Lower lobe of right lung (tissue), 2 donors: ENCODE data around the gene BMAL1. TPM values are rescaled to one million over a fixed set of nuclear protein-coding genes. Genes with fewer than 3 reads are reported as not detected.

Source experiments
- ATAC-seq, 2 donors: fragments of 200-7000 bp; cut with Tn5 transposase; one replicate each; pipeline ENCODE4 v1.9.1; 2020 to 2022; ENCODE audit warnings: mild to moderate bottlenecking in 2 of 2, moderate library complexity in 2 of 2
- DNase-seq: peaks from one replicate; pipeline ENCODE4 v3.0.0-alpha.2; 2020
- H3K27ac ChIP-seq: fragments of 200-600 bp; one replicate; pipeline ENCODE4 v1.8.0; 2022
- H3K27me3 ChIP-seq: fragments of 200-600 bp; one replicate; pipeline ENCODE4 v1.8.0; 2022; ENCODE audit warnings: low read depth
- H3K36me3 ChIP-seq: fragments of 200-600 bp; one replicate; pipeline ENCODE4 v1.8.0; 2022; ENCODE audit warnings: mild to moderate bottlenecking
- H3K4me1 ChIP-seq: fragments of 200-600 bp; one replicate; pipeline ENCODE4 v1.8.0; 2022
- H3K4me3 ChIP-seq: fragments of 200-600 bp; one replicate; pipeline ENCODE4 v1.8.0; 2022; ENCODE audit warnings: mild to moderate bottlenecking
- H3K9me3 ChIP-seq: fragments of 200-600 bp; one replicate; pipeline ENCODE4 v1.8.0; 2022
- CTCF ChIP-seq: fragments of 200-600 bp; IDR thresholded peaks from one replicate; pipeline ENCODE4 v1.8.0; 2022; ENCODE audit warnings: antibody characterized with exemption, mild to moderate bottlenecking
- intact Hi-C: fragments of 100-400 bp; cut with DNase I; formaldehyde crosslinking; loops from one replicate; pipeline ENCODE4 v1.11.0; 2022
- total RNA-seq: library from RNA; stranded (reverse); fragmentation: NEBNext Ultra II Directional; extraction: Animal tissue kit (Norgen Biotek cat#: 25700); gene quantifications from one replicate; pipeline ENCODE4 v1.2.1, GENCODE V29; 2021
- donor health status: DM: no; HTN: yes; CAD: no; lungs with severe emphysema.

The BMAL1 gene
- total RNA-seq, 1 donor from 2014 or later = 25.2 TPM

GRCh38 chr11:13373216-13373615 lies 95.6 kb downstream of the BMAL1 start:
- TF ChIP-seq CTCF = no peak
- Histone ChIP-seq H3K27ac (no peak overlapping the region), H3K4me3 (no peak overlapping the region), H3K27me3 (no peaks in the 10 kb centered on the region), H3K9me3 (no peaks in the 10 kb centered on the region), H3K4me1 (no peaks in the 10 kb centered on the region), H3K36me3 (peaks cover 100% of the 10 kb centered on the region)
- intact Hi-C loops = no loop called here
- no peak for DNase-seq
- no peak for ATAC-seq

- no peak overlapping the region for H3K4me3 ChIP-seq
- ATAC-seq = no peak
- DNase-seq = no peak
- no peaks in the 10 kb centered on the region for H3K4me1 ChIP-seq
- H3K27me3 ChIP-seq = no peaks in the 10 kb centered on the region
- intact Hi-C loops = no loop called here
- peaks cover 100% of the 10 kb centered on the region for H3K36me3 ChIP-seq
- no peak for TF ChIP-seq CTCF
- no peak overlapping the region for H3K27ac ChIP-seq
- H3K9me3 ChIP-seq = no peaks in the 10 kb centered on the region
Measured at GRCh38 chr11:13375798-13376197, 98.2 kb downstream of the BMAL1 start.

- no peak for TF ChIP-seq CTCF
- peaks cover 100% of the 10 kb centered on the region for H3K36me3 ChIP-seq
- ATAC-seq = peak in 1 of 2 donors; percentile 8
Measured at GRCh38 chr11:13376402-13376801, 98.8 kb downstream of the BMAL1 start.

GRCh38 chr11:13376838-13377237 lies 99.2 kb downstream of the BMAL1 start:
- no peak overlapping the region for H3K27ac ChIP-seq
- TF ChIP-seq CTCF = no peak
- intact Hi-C loops = no loop called here
- no peak for DNase-seq
- no peaks in the 10 kb centered on the region for H3K4me1 ChIP-seq
- H3K9me3 ChIP-seq = no peaks in the 10 kb centered on the region
- peak in 1 of 2 donors; percentile 18 for ATAC-seq
- H3K36me3 ChIP-seq = peaks cover 100% of the 10 kb centered on the region
- no peak overlapping the region for H3K4me3 ChIP-seq
- no peaks in the 10 kb centered on the region for H3K27me3 ChIP-seq

More at GRCh38 chr11:13376402-13376801, 98.8 kb downstream of the BMAL1 start:
- Histone ChIP-seq H3K4me1 (no peaks in the 10 kb centered on the region), H3K4me3 (no peak overlapping the region), H3K27me3 (no peaks in the 10 kb centered on the region), H3K27ac (no peak overlapping the region), H3K9me3 (no peaks in the 10 kb centered on the region)
- intact Hi-C loops = no loop called here
- no peak for DNase-seq

- TF ChIP-seq CTCF = no peak
- Histone ChIP-seq H3K4me3 (no peak overlapping the region), H3K4me1 (no peaks in the 10 kb centered on the region), H3K36me3 (peaks cover 100% of the 10 kb centered on the region), H3K27me3 (no peaks in the 10 kb centered on the region), H3K9me3 (no peaks in the 10 kb centered on the region), H3K27ac (no peak overlapping the region)
- DNase-seq = no peak
- ATAC-seq = no peak
- intact Hi-C loops = no loop called here
Measured at GRCh38 chr11:13378316-13378715, 100.7 kb downstream of the BMAL1 start.

- Histone ChIP-seq H3K27me3 (no peaks in the 10 kb centered on the region), H3K4me1 (no peaks in the 10 kb centered on the region), H3K36me3 (peaks cover 92% of the 10 kb centered on the region), H3K4me3 (no peak overlapping the region), H3K27ac (no peak overlapping the region), H3K9me3 (no peaks in the 10 kb centered on the region)
- no peak for ATAC-seq
- intact Hi-C loops = no loop called here
- no peak for TF ChIP-seq CTCF
- DNase-seq = no peak
Measured at GRCh38 chr11:13380731-13381130, 103.1 kb downstream of the BMAL1 start.
